ENCODE measurements around the gene RPL23. TPM values are rescaled to one million over a fixed set of nuclear protein-coding genes. Genes with fewer than 3 reads are reported as not detected.

RPL23 gene
- total RNA-seq, 4 donors from 2014 or later, result 1,382 to 1,902 (median 1,771) TPM

DNA sequence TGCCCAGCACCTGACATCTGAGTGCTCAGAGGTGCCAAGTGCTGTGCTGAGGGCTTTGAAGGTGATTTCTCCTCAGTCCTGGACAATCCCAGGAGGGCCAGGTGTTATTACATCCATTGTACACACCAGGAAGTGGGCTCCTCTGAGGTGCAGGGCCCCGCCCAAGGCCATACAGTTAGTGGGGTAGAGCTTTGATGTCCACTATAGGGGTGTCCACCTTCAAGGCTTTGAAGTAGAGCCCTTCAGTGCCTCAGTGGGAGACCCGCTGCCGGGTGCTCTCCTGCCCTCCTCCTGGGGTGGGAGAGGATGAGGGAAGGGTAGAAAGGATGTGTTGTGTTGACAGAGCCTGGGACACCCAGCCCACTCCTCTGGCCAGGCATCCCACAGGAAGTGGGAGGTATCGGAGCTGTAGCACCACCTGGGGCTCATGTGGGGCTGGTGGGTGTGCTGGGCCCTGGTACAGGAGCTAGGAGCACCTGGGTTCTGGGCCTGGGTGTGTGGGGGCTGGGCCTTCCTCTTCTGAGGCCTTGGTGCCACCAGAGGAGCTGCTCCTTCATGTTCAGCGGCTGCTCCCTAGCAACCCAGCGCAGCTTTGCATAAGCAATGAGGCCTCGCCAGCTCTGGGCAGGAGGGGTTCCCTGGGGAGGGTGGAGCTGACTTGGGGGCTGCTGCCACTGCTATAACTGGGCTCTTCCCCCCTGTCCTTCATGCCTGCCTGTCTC, 23.8 kb upstream of the RPL23 start:
- Histone ChIP-seq H3K27ac (peak overlapping the region; percentile 15), H3K9me3 (no peaks in the 10 kb centered on the region), H3K4me3 (no peak overlapping the region), H3K27me3 (no peaks in the 10 kb centered on the region), H3K36me3 (peaks cover 11% of the 10 kb centered on the region), H3K4me1 (peaks cover 83% of the 10 kb centered on the region)
- no peak for DNase-seq (ENCODE audit: low spot score in 2 of 2)
- no peak for TF ChIP-seq POLR2AphosphoS5 (IDR thresholded peaks at IDR 0.05)
- WGBS, result 62% methylated on average over 5 of the region's 7 CpGs

DNA sequence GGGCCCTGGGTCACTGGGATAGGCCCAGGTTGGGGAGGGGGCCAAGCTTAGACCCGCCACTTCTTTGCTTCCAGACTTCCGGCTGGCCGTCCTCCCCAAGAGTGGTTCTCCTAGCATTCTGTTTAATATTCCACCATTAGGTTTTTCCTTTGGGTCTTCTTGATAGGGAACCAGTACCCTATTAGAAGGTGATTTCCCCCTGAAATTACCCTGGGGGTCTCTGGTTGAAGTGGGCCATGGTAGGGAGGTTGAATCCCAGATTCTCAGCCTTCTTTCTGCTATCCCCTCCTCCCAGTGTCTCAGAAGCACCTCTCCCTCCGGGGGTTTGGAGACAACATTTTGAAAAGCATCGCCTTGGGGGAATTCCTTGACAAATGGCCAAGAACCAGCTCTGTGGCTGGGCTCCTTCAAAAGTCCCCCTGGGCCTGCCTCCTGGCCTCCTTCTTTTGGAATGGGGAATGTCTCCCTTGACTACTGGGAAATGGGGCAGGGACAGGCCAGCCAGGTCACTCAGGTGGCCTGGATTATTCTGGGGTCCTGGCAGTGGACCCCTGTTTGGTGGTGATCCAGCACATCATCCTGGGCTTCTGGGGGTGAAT, 22.1 kb upstream of the RPL23 start:
- Histone ChIP-seq H3K4me3 (no peak overlapping the region), H3K9me3 (no peaks in the 10 kb centered on the region), H3K4me1 (peaks cover 81% of the 10 kb centered on the region), H3K27ac (peak overlapping the region; percentile 17), H3K27me3 (no peaks in the 10 kb centered on the region), H3K36me3 (peaks cover 11% of the 10 kb centered on the region)
- no peak for DNase-seq (ENCODE audit: low spot score in 2 of 2)
- 41% methylated on average over 5 of the region's 5 CpGs for WGBS
- TF ChIP-seq, protein P1, sequence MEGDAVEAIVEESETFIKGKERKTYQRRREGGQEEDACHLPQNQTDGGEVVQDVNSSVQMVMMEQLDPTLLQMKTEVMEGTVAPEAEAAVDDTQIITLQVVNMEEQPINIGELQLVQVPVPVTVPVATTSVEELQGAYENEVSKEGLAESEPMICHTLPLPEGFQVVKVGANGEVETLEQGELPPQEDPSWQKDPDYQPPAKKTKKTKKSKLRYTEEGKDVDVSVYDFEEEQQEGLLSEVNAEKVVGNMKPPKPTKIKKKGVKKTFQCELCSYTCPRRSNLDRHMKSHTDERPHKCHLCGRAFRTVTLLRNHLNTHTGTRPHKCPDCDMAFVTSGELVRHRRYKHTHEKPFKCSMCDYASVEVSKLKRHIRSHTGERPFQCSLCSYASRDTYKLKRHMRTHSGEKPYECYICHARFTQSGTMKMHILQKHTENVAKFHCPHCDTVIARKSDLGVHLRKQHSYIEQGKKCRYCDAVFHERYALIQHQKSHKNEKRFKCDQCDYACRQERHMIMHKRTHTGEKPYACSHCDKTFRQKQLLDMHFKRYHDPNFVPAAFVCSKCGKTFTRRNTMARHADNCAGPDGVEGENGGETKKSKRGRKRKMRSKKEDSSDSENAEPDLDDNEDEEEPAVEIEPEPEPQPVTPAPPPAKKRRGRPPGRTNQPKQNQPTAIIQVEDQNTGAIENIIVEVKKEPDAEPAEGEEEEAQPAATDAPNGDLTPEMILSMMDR (IDR thresholded peaks at IDR 0.05), result no peak

DNA sequence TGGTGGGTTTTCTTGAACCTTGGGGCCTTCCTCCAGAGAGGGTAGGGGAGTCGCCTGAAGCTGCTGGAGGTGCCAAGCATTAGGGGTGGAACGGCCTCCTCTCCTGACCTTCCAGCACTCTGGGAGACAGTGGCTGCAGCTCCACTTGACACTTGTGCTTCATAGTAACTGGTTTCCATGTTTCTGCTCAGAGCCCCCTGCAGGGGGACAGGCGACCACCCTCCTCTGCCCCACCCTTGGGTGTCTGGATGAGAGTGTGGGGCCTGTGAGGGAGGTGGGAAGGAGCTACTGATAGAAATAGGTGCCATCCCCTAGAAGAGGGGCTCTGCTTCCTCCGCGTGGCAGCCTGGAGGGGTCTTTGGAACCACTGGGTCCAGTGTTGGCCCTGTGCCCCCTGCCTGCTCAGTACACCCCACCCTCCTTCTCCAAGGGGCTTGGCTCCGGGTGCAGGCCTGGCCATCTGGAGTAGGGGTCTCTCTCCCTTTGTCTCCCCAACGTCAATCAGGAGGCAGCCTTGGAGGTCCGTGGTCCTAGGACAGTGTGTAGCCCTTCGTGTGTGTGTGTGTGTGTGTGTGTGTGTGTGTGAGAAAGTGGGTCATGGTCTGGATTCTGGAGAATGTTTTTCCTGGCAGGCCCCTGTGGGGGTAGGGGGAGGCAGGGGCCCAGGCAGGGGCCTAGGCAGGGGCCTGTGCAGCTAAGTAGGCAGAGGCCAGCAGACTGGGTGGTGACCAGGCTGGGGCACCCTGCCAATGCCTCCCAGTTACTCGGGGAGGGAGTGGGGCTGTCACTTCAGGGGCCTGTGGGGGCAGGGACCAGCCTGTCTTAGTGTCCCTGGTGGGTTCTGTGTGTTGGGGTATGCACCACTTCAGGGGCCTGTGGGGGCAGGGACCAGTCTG, 21.2 kb upstream of the RPL23 start:
- H3K27ac ChIP-seq, result peak overlapping the region; percentile 17
- H3K4me1 ChIP-seq, result peaks cover 73% of the 10 kb centered on the region
- TF ChIP-seq EP300 (IDR thresholded peaks at IDR 0.05) (no peak), POLR2AphosphoS5 (IDR thresholded peaks at IDR 0.05) (no peak), POLR2A (IDR thresholded peaks at IDR 0.05) (no peak)
- TF ChIP-seq, protein P1 (IDR thresholded peaks at IDR 0.05), result no peak
- WGBS, result 24% methylated on average over 5 of the region's 10 CpGs
- H3K27me3 ChIP-seq, result no peaks in the 10 kb centered on the region
- no peaks in the 10 kb centered on the region for H3K9me3 ChIP-seq
- H3K4me3 ChIP-seq, result peak overlapping the region; percentile 2
- no peak for DNase-seq (ENCODE audit: low spot score in 2 of 2)
- H3K36me3 ChIP-seq, result peaks cover 11% of the 10 kb centered on the region

DNA sequence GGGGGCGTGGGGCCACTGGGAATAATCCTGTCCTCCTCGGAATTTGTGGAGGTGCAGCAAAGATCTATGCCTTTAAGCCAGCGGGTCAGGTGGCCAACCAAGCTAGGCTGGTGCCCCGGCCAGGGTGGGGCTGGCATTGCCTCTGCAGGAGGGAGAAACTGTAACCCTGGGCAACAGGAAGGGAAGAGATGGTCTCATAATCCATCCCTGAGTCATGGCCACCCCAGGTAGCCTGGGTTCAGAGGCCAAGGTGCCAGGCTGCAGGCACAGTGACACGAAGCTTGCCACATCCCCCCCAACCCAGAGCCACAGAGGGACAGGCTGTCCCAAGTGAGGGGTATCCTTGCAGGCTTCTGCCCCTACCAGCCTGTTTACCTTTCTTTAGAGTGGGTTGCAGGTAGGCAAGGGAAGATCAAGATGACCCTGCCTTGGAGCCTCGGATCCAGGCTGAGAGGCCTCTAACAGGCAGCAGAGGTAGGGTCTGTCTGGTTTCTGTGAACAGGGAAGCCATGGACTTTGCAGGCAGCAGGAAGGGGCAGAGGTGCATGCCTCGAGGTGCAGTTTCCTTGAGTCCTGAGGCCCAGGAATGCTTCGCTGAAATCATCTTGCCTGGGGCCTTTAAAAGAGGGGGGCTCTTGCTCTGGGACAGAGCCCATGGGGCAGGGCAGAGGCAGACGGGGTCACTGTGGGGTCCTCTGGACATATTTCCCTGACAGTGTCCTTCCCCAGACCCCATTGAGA, 20.3 kb upstream of the RPL23 start:
- Histone ChIP-seq H3K4me1 (peaks cover 65% of the 10 kb centered on the region), H3K27me3 (no peaks in the 10 kb centered on the region), H3K36me3 (peaks cover 10% of the 10 kb centered on the region), H3K27ac (peak overlapping the region; percentile 1), H3K9me3 (no peaks in the 10 kb centered on the region), H3K4me3 (peak overlapping the region; percentile 2)
- no peak for TF ChIP-seq POLR2A (IDR thresholded peaks at IDR 0.05)
- TF ChIP-seq POLR2AphosphoS5 (IDR thresholded peaks at IDR 0.05), result no peak
- no peak for TF ChIP-seq EP300 (IDR thresholded peaks at IDR 0.05)
- TF ChIP-seq, protein P1 (IDR thresholded peaks at IDR 0.05), result no peak
- 43% methylated on average over 7 of the region's 9 CpGs for WGBS
- no peak for DNase-seq (ENCODE audit: low spot score in 2 of 2)

DNA sequence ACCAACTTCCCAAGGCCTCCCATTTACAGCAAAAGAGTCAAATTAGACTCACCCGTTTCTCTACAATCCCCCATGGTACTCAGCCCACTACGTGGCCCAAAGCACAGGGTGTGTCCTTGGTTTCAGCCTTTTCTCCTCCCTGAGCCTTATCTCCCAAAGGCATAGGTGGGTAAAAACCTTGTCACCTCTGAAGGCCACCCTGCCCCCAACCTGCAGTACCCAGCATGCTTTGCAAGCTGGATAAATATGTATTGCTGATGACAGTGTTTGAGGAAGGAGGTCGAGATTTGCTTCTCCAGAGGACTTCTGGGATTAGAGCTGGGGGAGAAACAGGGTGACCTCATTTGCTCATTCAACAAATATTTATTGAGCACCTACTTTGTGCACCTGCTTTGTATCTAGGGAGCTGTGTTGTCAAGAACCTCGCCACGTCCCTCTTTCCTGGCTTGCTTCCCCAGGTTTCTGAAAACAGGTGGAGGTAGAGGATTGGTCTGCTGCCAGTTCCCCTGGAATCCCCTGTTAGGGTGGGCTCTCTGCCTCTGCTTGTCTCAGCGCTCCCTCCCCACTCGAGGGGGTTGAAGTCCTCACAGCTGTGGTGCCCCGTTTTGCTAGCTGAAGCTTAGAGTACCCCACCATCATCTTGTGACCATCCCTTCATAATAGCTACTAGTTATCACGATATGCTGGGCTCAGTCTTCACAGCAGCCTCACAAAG, 19.3 kb upstream of the RPL23 start:
- H3K27ac ChIP-seq, result peak overlapping the region; percentile 96
- H3K9me3 ChIP-seq, result no peaks in the 10 kb centered on the region
- WGBS, result 46% methylated on average over 9 of the region's 9 CpGs
- TF ChIP-seq POLR2AphosphoS5 (IDR thresholded peaks at IDR 0.05) (no peak), EP300 (IDR thresholded peaks at IDR 0.05) (no peak), POLR2A (IDR thresholded peaks at IDR 0.05) (no peak)
- TF ChIP-seq, protein P1 (IDR thresholded peaks at IDR 0.05), result no peak
- H3K4me3 ChIP-seq, result no peak overlapping the region
- peaks cover 73% of the 10 kb centered on the region for H3K4me1 ChIP-seq
- peaks cover under 1% of the 10 kb centered on the region for H3K36me3 ChIP-seq
- no peaks in the 10 kb centered on the region for H3K27me3 ChIP-seq
- DNase-seq (ENCODE audit: low spot score in 2 of 2), result no peak

Measured in suprapubic skin (tissue), 4 donors.